NOMO-1 treated with DMSO at 0.1 percent for 48 hours (cell line): Measurements from ENCODE around the gene KIF24.
"Not testable (repeated sequence)": the region's sequence is repeated elsewhere in the genome, so short reads cannot be mapped to it uniquely, and the experiment has no call there.

Experiments
- DNase-seq: peaks from one replicate; lab custom pipeline; 2025; ENCODE audit not compliant: unreplicated experiment; lab: John Stamatoyannopoulos, UW

Gene KIF24

GRCh38 chr9:34328500-34328986, 525 bp downstream of the KIF24 start:
- no peak for DNase-seq

GRCh38 chr9:34326690-34327089, 2.4 kb downstream of the KIF24 start:
- no peak for DNase-seq

DNA sequence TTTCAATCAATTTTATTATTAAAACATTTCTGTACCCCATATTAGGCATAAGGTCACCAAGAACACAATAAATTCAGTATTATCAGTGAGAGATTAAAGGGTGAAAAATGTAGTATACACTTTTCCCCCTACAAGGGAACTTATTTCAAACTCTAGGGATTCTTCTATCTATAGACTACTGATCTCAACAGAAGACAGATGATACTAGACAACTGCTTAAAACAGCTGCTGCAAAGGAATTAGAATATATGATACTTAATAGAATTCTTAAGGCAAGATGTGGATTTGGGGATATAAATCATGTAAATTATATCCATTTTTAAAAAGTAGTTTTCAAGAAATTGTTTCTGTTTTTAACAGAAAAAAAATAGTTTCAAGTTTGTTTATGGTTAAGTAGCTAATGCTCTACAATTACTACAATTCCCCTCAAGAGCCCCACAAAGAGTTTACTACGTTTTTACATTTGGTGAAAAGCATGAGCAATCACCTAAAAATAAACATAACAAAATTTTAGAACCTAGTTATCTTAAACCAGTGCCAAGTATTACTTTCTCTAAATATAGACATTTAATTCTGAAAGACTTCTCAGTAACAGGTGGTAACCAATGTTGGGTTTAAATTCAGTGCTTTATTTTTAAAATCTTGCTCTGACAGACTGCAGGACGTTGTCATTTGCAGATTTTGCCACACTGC, 6.0 kb downstream of the KIF24 start:
- no peak for DNase-seq

DNA sequence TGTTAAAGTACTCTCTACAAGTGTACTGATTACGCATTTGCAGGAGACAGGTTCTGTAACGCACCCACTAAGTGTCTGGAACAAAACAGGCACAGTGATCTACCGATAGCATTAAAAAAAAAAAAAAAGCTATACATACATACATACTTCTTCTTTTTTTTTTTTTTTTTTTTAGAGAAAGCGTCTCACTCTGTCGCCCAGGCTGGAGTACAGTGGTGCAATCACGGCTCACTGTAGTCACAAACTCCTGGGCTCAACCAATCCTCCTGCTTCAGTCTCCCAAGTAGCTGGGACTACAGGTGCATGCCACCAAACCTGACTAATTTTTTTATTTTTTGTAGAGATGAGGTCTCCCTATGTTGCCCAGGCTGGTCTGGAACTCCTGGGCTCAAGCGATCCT, 7.6 kb downstream of the KIF24 start:
- peak; percentile 9 for DNase-seq

GRCh38 chr9:34318163-34318790, 10.8 kb downstream of the KIF24 start:
- no peak for DNase-seq

GRCh38 chr9:34317436-34317835, 11.6 kb downstream of the KIF24 start:
- no peak for DNase-seq

DNA sequence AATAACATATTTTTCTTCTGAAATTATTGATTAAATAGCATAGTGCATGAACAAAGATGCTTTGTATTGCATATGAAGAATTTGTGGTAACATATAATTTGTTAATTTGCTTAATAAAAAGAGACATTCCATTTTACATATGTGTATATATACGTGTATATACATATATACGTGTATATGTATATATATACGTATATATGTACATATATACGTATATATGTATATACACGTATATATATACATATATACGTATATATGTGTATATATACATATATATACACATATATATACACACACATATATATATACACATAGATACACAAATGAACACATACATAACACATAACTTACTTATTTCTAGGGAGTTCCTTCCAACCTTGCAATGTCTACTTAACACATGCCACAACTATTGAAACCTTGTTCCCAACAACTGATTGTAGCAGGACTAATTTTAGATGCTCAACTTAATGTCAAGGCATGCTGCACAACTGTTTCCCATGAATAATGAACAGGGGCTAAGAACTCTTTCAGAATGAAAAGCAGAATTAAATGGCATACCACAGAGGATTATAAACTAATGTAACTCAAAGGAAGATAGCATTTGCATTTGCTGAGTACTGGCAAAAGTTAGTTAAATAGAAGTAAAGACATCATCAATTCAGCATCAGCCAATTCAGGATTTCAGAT, 17.4 kb downstream of the KIF24 start:
- no peak for DNase-seq

- no peak for DNase-seq
Observed at GRCh38 chr9:34310215-34310614, 18.9 kb downstream of the KIF24 start.

GRCh38 chr9:34308316-34308715, 20.8 kb downstream of the KIF24 start:
- not testable (repeated sequence) for DNase-seq

DNA sequence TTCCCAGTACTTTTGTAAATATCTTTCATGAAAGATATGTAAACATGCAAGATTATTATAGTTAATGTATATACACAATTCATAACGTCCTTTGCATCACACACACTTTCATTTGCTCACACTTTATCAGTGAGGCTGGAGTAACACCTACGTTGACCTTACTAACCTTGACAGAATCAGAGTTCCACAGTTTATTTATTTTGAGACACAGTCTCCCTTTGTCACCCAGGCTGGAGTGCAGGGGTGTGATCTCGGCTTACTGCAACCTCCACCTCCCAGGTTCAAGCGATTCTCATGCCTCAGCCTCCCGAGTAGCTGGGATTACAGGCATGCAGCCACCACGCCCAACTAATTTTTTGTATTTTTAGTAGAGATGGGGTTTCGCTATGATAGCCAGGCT, 28.0 kb downstream of the KIF24 start:
- not testable (repeated sequence) for DNase-seq

GRCh38 chr9:34292552-34292951, 36.5 kb downstream of the KIF24 start:
- DNase-seq = no peak

GRCh38 chr9:34291423-34291822, 37.6 kb downstream of the KIF24 start:
- DNase-seq = no peak

DNA sequence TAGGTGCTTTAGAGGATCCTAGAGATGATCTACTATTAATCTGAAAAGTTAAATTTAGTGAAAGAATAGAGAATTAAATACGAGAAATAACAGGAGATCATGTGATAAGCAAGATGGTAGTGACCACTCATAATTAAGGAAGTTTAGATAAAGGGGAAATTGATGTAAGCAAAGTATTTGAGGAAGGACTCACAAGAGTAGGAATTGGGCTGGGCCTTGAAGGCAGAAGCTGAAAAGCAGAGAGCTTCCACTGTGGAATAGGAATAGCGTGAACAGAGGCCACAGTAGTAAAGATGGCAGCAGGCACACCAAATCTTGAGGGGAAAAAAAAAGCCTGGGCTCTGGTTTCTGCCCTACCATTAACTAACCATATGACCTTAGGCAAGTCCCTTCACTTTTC, 38.0 kb downstream of the KIF24 start:
- DNase-seq = peak; percentile 17

- DNase-seq = no peak
Observed at GRCh38 chr9:34289159-34289558, 39.9 kb downstream of the KIF24 start.

GRCh38 chr9:34282096-34282495, 47.0 kb downstream of the KIF24 start:
- no peak for DNase-seq

GRCh38 chr9:34279411-34279810, 49.7 kb downstream of the KIF24 start:
- no peak for DNase-seq
